Endothelial cell of umbilical vein (primary cell): ENCODE measurements around the gene RAD18. TPM values are rescaled to one million over a fixed set of nuclear protein-coding genes. Genes with fewer than 3 reads are reported as not detected.

Experiments
- BruUV-seq: library from RNA; stranded (reverse); fragments of 400-500 nt; replicated peaks from 2 replicates; lab custom pipeline; 2021; lab: Mats Ljungman, UMichigan
- CTCF ChIA-PET: fragments of 300-600, 350-600 bp; sonication (Branson Sonifier 250); formaldehyde crosslinking; loops from one replicate; lab custom pipeline; 2021; ENCODE audit warnings: antibody characterized with exemption, inconsistent platforms; lab: Charles Lee
- POLR2A ChIA-PET: fragments of 300-600, 350-600 bp; sonication (Branson Sonifier 250); formaldehyde crosslinking; loops from one replicate; lab custom pipeline; 2021; ENCODE audit warnings: antibody characterized with exemption, inconsistent platforms; lab: Charles Lee
- DNase-seq: peaks from one replicate; pipeline ENCODE4 v3.0.0-alpha.2; 2011; ENCODE audit warnings: low read depth, low spot score
- FAIRE-seq: peaks from 2 replicates; lab custom pipeline; 2011; peaks lifted over from hg19 to GRCh38; lab: Jason Lieb, UNC
- H2AFZ ChIP-seq: 2 replicates; pipeline ENCODE4 v1.6.0; 2012; ENCODE audit warnings: low read depth, low read length, control low read depth, inconsistent platforms
- H3K27ac ChIP-seq: 2 replicates; pipeline ENCODE4 v1.5.1; 2011; ENCODE audit warnings: low read depth, mild to moderate bottlenecking, control low read depth, low read length, moderate library complexity; ENCODE audit not compliant: insufficient read depth
- H3K27me3 ChIP-seq, 2 experiments: 2 replicates each; pipeline versions ENCODE4 v1.6.0 to v1.6.1; 2011; ENCODE audit warnings: low read length in 2 of 2, mixed read lengths in 1 of 2; ENCODE audit not compliant: control insufficient read depth in 2 of 2, insufficient read depth in 2 of 2
- H3K36me3 ChIP-seq, 2 experiments: 2 replicates in 1 of 2; 3 replicates in 1 of 2; pipeline ENCODE4 v1.5.1; 2011; ENCODE audit warnings: low read length in 2 of 2, mild to moderate bottlenecking in 1 of 2, moderate library complexity in 1 of 2; ENCODE audit not compliant: control insufficient read depth in 2 of 2, insufficient read depth in 2 of 2; ENCODE audit errors: extremely low read depth in 1 of 2
- H3K4me1 ChIP-seq: 3 replicates; pipeline ENCODE4 v1.5.1; 2011; ENCODE audit warnings: mild to moderate bottlenecking, low read length; ENCODE audit not compliant: control insufficient read depth, insufficient read depth; ENCODE audit errors: extremely low read depth
- H3K4me2 ChIP-seq: 2 replicates; pipeline ENCODE4 v1.6.1; 2011; ENCODE audit warnings: low read length, control low read depth, mixed read lengths; ENCODE audit not compliant: insufficient read depth
- H3K4me3 ChIP-seq, 3 experiments: fragments of 200-600 bp in 1 of 3; sonication (generic), shearing (Covaris generic) in 1 of 3; replicated peaks in 1 of 3; 2 replicates each; pipeline ENCODE4 v1.5.1; 2011 to 2016; ENCODE audit warnings: control low read depth in 3 of 3, low read length in 3 of 3, mild to moderate bottlenecking in 2 of 3, inconsistent platforms in 1 of 3, low read depth in 1 of 3, moderate library complexity in 1 of 3; ENCODE audit not compliant: insufficient read depth in 1 of 3
- H3K79me2 ChIP-seq: 2 replicates; pipeline ENCODE4 v1.6.0; 2012; ENCODE audit warnings: low read length, inconsistent platforms; ENCODE audit not compliant: control insufficient read depth, insufficient read depth
- H3K9ac ChIP-seq: replicated peaks from 2 replicates; pipeline ENCODE3; 2011; ENCODE audit warnings: low read length, control low read depth; ENCODE audit not compliant: insufficient read depth; ENCODE audit errors: extremely low read depth
- H3K9me1 ChIP-seq: replicated peaks from 3 replicates; pipeline ENCODE4 v1.6.0; 2011; ENCODE audit warnings: mild to moderate bottlenecking, low read length; ENCODE audit not compliant: control insufficient read depth, insufficient read depth; ENCODE audit errors: extremely low read depth
- H3K9me3 ChIP-seq: replicated peaks from 2 replicates; pipeline ENCODE4 v1.5.1; 2012; ENCODE audit warnings: low read length, inconsistent platforms; ENCODE audit not compliant: control insufficient read depth, insufficient read depth
- H4K20me1 ChIP-seq: replicated peaks from 2 replicates; pipeline ENCODE3; 2011; ENCODE audit warnings: mild to moderate bottlenecking, low read length; ENCODE audit not compliant: control insufficient read depth, insufficient read depth; ENCODE audit errors: extremely low read depth
- EZH2 ChIP-seq: IDR thresholded peaks from 2 replicates; pipeline ENCODE4 v1.6.1; 2012; ENCODE audit warnings: borderline replicate concordance, low read depth, mild to moderate bottlenecking, moderate library complexity, low read length, inconsistent platforms; ENCODE audit not compliant: severe bottlenecking
- FOS ChIP-seq: IDR thresholded peaks from 2 replicates; pipeline ENCODE4 v1.6.1; 2011; ENCODE audit warnings: mild to moderate bottlenecking, low read length, moderate library complexity, borderline replicate concordance; ENCODE audit not compliant: insufficient read depth
- GATA2 ChIP-seq: IDR thresholded peaks from 2 replicates; pipeline ENCODE4 v1.7.0; 2011; ENCODE audit warnings: low read depth, mild to moderate bottlenecking, moderate library complexity, mixed read lengths, low read length; ENCODE audit not compliant: insufficient read length, insufficient read depth
- JUN ChIP-seq: IDR thresholded peaks from 2 replicates; pipeline ENCODE4 v1.6.1; 2011; ENCODE audit warnings: borderline replicate concordance, low read depth; ENCODE audit not compliant: insufficient read length, insufficient read depth
- MYC ChIP-seq: IDR thresholded peaks from one replicate; pipeline ENCODE4 v1.6.1; 2011; ENCODE audit warnings: mild to moderate bottlenecking, low read depth, low read length
- POLR2A ChIP-seq: IDR thresholded peaks from 2 replicates; pipeline ENCODE4 v1.6.1; 2012; ENCODE audit warnings: low read depth, mild to moderate bottlenecking, control low read depth, low read length
- POLR2AphosphoS5 ChIP-seq: IDR thresholded peaks from 2 replicates; pipeline ENCODE4 v1.6.1; 2012; ENCODE audit warnings: low read depth, mild to moderate bottlenecking, control low read depth, low read length, moderate library complexity; ENCODE audit not compliant: insufficient read depth
- dilution Hi-C: fragments of 300-500 bp; cut with MboI; formaldehyde crosslinking; loops from one replicate; pipeline ENCODE4 v1.15.0; 2019; ENCODE audit warnings: low sequenced_read_pairs; ENCODE audit not compliant: extremely low pct_ligation_motif_present
- intact Hi-C: fragments of 100-400 bp; cut with micrococcal nuclease; formaldehyde crosslinking; loops from one replicate; pipeline ENCODE4 v1.10.0; 2022
- polyA plus RNA-seq, 4 experiments: library from polyadenylated mRNA; depleted of rRNA in 3 of 4; stranded (reverse) in 3 of 4; unstranded in 1 of 4; fragments of >200 nt; gene quantifications; 2 replicates each; pipeline versions ENCODE4 v1.2.1 to v1.2.3, GENCODE V29; 2011 to 2012; ENCODE audit warnings: missing spikeins in 1 of 4
- total RNA-seq: library from RNA; stranded (reverse); gene quantifications from 2 replicates; pipeline ENCODE4 v1.2.3, GENCODE V29; 2021
- TF ChIP-seq, protein P1 (sequence below), 2 donors: IDR thresholded peaks; 1 replicate in 1 of 2; 2 replicates in 1 of 2; pipeline ENCODE4 v1.5.1; 2011; ENCODE audit warnings: low read length in 2 of 2, mild to moderate bottlenecking in 2 of 2, moderate library complexity in 2 of 2, control low read depth in 1 of 2, inconsistent platforms in 1 of 2, low read depth in 1 of 2; ENCODE audit not compliant: insufficient read depth in 1 of 2; ENCODE audit errors: extremely low read depth in 1 of 2
- TF ChIP-seq, protein P2 (sequence below): IDR thresholded peaks from 2 replicates; pipeline ENCODE4 v1.6.1; 2011; ENCODE audit not compliant: insufficient read depth, insufficient read length

Gene RAD18
- total and polyA plus RNA-seq, 2 donors (not counting 3 experiments of a cell fraction or from before 2014, with no cell fraction given) = 7.9 to 23.8 TPM

DNA sequence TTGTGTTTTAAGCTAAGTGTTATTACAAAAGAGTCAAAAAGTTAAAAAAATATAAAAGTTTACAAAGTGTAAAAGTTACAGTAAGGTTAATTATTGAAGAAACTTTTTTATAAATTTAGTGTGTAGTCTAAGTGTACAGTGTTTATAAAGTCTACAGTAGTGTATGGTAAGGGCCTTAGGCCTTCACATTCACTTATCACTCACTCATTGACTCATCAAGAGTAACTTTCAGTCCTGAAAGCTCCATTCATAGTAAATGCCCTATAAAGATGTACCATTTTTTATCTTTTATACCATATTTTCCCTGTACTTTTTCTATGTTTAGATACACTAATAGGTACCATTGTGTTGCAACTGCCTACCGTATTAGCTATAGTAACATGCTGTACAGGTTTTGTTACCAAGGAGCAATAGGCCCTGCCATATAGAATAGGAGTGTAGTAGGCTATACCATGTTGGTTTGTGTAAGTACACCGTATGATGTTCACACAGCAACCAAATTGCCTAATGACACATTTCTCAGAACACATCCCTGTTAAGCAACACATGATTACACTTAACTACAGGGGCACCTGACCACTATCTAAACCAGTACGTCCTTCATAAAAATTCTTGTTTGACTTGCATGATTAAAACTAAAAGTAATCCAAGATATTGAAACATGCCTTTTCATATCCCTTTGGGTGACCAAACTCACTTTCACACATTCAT lies 17.2 kb downstream of the RAD18 start:
- no peak for TF ChIP-seq POLR2A
- TF ChIP-seq, protein P1, sequence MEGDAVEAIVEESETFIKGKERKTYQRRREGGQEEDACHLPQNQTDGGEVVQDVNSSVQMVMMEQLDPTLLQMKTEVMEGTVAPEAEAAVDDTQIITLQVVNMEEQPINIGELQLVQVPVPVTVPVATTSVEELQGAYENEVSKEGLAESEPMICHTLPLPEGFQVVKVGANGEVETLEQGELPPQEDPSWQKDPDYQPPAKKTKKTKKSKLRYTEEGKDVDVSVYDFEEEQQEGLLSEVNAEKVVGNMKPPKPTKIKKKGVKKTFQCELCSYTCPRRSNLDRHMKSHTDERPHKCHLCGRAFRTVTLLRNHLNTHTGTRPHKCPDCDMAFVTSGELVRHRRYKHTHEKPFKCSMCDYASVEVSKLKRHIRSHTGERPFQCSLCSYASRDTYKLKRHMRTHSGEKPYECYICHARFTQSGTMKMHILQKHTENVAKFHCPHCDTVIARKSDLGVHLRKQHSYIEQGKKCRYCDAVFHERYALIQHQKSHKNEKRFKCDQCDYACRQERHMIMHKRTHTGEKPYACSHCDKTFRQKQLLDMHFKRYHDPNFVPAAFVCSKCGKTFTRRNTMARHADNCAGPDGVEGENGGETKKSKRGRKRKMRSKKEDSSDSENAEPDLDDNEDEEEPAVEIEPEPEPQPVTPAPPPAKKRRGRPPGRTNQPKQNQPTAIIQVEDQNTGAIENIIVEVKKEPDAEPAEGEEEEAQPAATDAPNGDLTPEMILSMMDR (IDR thresholded peaks at IDR 0.05; ENCODE audit: extremely low read depth in 1 of 2, insufficient read depth in 1 of 2, low read depth in 1 of 2, low read length in 2 of 2) = no peak
- no peak for TF ChIP-seq JUN
- no peak overlapping the region for H3K9ac ChIP-seq
- H3K9me3 ChIP-seq = no peaks in the 10 kb centered on the region
- H3K27me3 ChIP-seq = no peaks in the 10 kb centered on the region
- POLR2A ChIA-PET = no interaction called here
- no peak overlapping the region for H3K4me3 ChIP-seq
- CTCF ChIA-PET = interaction anchor here (1.3 to 1.5 kb wide), 2 partner anchors 32 to 176 kb away, joined by 3 to 5 read pairs; partner anchors contain the start of gene OXTR
- peaks cover 0 to 7% of the 10 kb centered on the region in 2 experiments for H3K36me3 ChIP-seq
- no peaks in the 10 kb centered on the region for H4K20me1 ChIP-seq
- H3K79me2 ChIP-seq = peaks cover 24% of the 10 kb centered on the region
- FAIRE-seq = no peak
- dilution Hi-C loops (no loop called here), intact Hi-C loops (no loop called here)
- no TSS peak for BruUV-seq
- no peak overlapping the region for H2AFZ ChIP-seq
- DNase-seq = no peak
- H3K4me1 ChIP-seq = no peaks in the 10 kb centered on the region
- H3K4me2 ChIP-seq = no peak overlapping the region
- no peaks in the 10 kb centered on the region for H3K9me1 ChIP-seq
- H3K27ac ChIP-seq = no peak overlapping the region

DNA sequence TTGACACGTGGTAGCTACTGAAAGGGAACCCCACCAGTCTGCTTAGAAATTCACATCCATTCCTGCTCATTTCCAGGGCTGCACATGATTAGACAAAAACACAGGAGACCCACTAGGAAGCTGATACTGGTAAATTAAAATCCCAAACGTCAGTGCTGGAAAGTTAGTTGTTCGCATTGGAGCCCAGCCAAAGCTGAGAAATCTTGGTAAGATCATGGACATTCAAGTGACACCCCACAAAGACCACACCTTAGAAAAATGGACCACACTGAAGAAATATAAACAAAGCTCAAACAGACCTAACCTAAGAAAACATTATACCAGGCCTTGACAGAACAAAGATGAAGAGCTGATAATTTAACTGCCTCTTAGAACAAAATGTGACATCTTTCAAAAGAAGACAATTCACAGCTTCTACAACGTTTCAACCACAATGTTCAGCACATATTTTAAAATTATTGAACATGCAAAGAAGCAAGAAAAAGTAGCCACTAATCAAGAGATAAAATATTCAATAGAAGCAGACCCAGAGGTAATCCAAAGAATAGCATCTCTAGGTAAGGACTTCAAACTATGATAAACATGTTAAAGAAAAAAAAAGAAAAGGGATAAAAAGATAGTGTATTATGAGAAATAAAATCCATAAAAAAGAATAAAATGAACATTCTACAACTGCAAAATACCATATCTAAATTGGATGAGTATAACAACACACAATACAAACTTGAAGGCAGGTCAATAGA lies 20.4 kb downstream of the RAD18 start:
- dilution Hi-C loops (no loop called here), intact Hi-C loops (no loop called here)
- Histone ChIP-seq H3K9ac (no peak overlapping the region), H3K9me1 (no peaks in the 10 kb centered on the region), H3K79me2 (peaks cover 5% of the 10 kb centered on the region), H2AFZ (no peak overlapping the region), H3K4me3 (no peak overlapping the region), H3K4me1 (peaks cover 6% of the 10 kb centered on the region), H3K9me3 (no peaks in the 10 kb centered on the region), H4K20me1 (no peaks in the 10 kb centered on the region), H3K36me3 (peaks cover 3 to 12% of the 10 kb centered on the region in 2 experiments), H3K27me3 (no peaks in the 10 kb centered on the region), H3K4me2 (no peak overlapping the region), H3K27ac (no peak overlapping the region)
- ChIA-PET POLR2A (no interaction called here), CTCF (no interaction called here)
- TF ChIP-seq, protein P1 (IDR thresholded peaks at IDR 0.05; ENCODE audit: extremely low read depth in 1 of 2, insufficient read depth in 1 of 2, low read depth in 1 of 2, low read length in 2 of 2) = no peak
- no peak for TF ChIP-seq GATA2
- no peak for TF ChIP-seq POLR2AphosphoS5
- TF ChIP-seq JUN = no peak
- TF ChIP-seq, protein P2, sequence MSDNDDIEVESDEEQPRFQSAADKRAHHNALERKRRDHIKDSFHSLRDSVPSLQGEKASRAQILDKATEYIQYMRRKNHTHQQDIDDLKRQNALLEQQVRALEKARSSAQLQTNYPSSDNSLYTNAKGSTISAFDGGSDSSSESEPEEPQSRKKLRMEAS = no peak
- no peak for TF ChIP-seq POLR2A
- no peak for TF ChIP-seq MYC
- TF ChIP-seq FOS = no peak
- TF ChIP-seq EZH2 = no peak
- FAIRE-seq = no peak
- no peak for DNase-seq
- no TSS peak for BruUV-seq
